Lower lobe of right lung (tissue), 2 donors: ENCODE measurements around the gene CBX5. TPM values are rescaled to one million over a fixed set of nuclear protein-coding genes. Genes with fewer than 3 reads are reported as not detected.
"Not testable (repeated sequence)": the region's sequence is repeated elsewhere in the genome, so short reads cannot be mapped to it uniquely, and the experiment has no call there.

Experiments
- ATAC-seq, 2 donors: fragments of 200-7000 bp; cut with Tn5 transposase; one replicate each; pipeline ENCODE4 v1.9.1; 2020 to 2022; ENCODE audit warnings: mild to moderate bottlenecking in 2 of 2, moderate library complexity in 2 of 2
- DNase-seq: peaks from one replicate; pipeline ENCODE4 v3.0.0-alpha.2; 2020
- H3K27ac ChIP-seq: fragments of 200-600 bp; one replicate; pipeline ENCODE4 v1.8.0; 2022
- H3K27me3 ChIP-seq: fragments of 200-600 bp; one replicate; pipeline ENCODE4 v1.8.0; 2022; ENCODE audit warnings: low read depth
- H3K36me3 ChIP-seq: fragments of 200-600 bp; one replicate; pipeline ENCODE4 v1.8.0; 2022; ENCODE audit warnings: mild to moderate bottlenecking
- H3K4me1 ChIP-seq: fragments of 200-600 bp; one replicate; pipeline ENCODE4 v1.8.0; 2022
- H3K4me3 ChIP-seq: fragments of 200-600 bp; one replicate; pipeline ENCODE4 v1.8.0; 2022; ENCODE audit warnings: mild to moderate bottlenecking
- H3K9me3 ChIP-seq: fragments of 200-600 bp; one replicate; pipeline ENCODE4 v1.8.0; 2022
- intact Hi-C: fragments of 100-400 bp; cut with DNase I; formaldehyde crosslinking; loops from one replicate; pipeline ENCODE4 v1.11.0; 2022
- total RNA-seq: library from RNA; stranded (reverse); fragmentation: NEBNext Ultra II Directional; extraction: Animal tissue kit (Norgen Biotek cat#: 25700); gene quantifications from one replicate; pipeline ENCODE4 v1.2.1, GENCODE V29; 2021
- TF ChIP-seq, protein P1 (sequence below): fragments of 200-600 bp; IDR thresholded peaks from one replicate; pipeline ENCODE4 v1.8.0; 2022; ENCODE audit warnings: antibody characterized with exemption, mild to moderate bottlenecking
- donor health status: DM: no; HTN: yes; CAD: no; lungs with severe emphysema.

The CBX5 gene
- total RNA-seq, 1 donor from 2014 or later, result 50.1 TPM

DNA sequence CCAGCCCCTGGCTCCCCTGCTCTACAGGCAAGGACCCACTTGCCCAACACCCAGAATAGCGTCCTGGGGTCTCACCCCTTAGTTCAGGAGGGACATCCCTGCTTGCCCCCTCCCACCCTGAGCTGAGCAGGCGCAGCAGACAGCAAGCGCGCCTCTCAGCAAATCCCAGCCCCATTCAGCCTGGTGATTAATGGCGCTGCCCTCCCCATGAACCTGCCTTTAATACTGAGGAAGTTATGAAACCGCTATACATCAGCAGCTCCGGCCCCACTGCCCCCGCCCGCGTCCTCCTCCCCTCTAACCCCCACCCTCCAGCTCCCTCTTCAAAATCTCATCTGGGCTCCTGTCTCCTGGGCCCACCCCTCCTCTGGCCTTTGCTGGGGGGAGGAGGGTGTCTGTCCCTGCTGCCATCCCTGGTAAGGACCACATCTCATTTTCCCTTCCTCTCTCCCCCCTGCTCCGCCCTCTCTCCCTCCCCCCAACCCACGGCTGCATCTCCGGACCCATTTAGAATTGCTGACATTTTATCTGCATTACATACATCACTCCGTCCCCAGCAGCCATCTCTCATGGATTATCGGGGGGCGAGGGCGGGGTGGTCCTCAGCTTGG lies 84.1 kb downstream of the CBX5 start:
- Histone ChIP-seq H3K36me3 (no peaks in the 10 kb centered on the region), H3K9me3 (no peaks in the 10 kb centered on the region), H3K27ac (no peak overlapping the region), H3K27me3 (peaks cover 40% of the 10 kb centered on the region), H3K4me1 (no peaks in the 10 kb centered on the region), H3K4me3 (no peak overlapping the region)
- peak; percentile 73 for DNase-seq
- TF ChIP-seq, protein P1, sequence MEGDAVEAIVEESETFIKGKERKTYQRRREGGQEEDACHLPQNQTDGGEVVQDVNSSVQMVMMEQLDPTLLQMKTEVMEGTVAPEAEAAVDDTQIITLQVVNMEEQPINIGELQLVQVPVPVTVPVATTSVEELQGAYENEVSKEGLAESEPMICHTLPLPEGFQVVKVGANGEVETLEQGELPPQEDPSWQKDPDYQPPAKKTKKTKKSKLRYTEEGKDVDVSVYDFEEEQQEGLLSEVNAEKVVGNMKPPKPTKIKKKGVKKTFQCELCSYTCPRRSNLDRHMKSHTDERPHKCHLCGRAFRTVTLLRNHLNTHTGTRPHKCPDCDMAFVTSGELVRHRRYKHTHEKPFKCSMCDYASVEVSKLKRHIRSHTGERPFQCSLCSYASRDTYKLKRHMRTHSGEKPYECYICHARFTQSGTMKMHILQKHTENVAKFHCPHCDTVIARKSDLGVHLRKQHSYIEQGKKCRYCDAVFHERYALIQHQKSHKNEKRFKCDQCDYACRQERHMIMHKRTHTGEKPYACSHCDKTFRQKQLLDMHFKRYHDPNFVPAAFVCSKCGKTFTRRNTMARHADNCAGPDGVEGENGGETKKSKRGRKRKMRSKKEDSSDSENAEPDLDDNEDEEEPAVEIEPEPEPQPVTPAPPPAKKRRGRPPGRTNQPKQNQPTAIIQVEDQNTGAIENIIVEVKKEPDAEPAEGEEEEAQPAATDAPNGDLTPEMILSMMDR, result no peak
- peak; percentile 52 to 53 for ATAC-seq
- intact Hi-C loops, result no loop called here

GRCh38 chr12:54195080-54195736 lies 84.7 kb downstream of the CBX5 start:
- TF ChIP-seq, protein P1, result no peak
- H3K27me3 ChIP-seq, result peaks cover 35% of the 10 kb centered on the region
- H3K27ac ChIP-seq, result no peak overlapping the region
- intact Hi-C loops, result no loop called here
- no peaks in the 10 kb centered on the region for H3K9me3 ChIP-seq
- no peak for ATAC-seq
- H3K4me3 ChIP-seq, result no peak overlapping the region
- H3K4me1 ChIP-seq, result no peaks in the 10 kb centered on the region
- no peak for DNase-seq
- no peaks in the 10 kb centered on the region for H3K36me3 ChIP-seq

DNA sequence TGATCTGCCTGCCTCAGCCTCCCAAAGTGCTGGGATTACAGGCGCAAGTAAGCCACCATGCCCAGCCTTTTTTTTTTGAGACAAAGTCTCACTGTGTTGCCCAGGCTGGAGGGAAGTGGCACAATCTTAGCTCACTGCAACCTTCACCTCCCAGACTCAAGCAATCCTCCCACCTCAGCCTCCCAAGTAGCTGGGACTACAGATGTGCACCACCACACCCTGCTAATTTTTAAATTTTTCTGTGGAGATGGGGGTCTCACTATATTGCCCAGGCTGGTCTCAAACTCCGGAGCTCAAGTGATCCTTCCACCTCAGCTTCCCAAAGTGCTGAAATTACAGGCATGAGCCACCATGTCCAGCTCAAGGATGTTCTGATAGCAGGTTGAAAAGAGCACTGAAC lies 85.3 kb downstream of the CBX5 start:
- H3K4me1 ChIP-seq, DNase-seq, H3K4me3 ChIP-seq, H3K9me3 ChIP-seq, H3K27ac ChIP-seq, ATAC-seq, intact Hi-C loops, H3K36me3 ChIP-seq: not testable (repeated sequence)
- H3K27me3 ChIP-seq, result peaks cover 34% of the 10 kb centered on the region

DNA sequence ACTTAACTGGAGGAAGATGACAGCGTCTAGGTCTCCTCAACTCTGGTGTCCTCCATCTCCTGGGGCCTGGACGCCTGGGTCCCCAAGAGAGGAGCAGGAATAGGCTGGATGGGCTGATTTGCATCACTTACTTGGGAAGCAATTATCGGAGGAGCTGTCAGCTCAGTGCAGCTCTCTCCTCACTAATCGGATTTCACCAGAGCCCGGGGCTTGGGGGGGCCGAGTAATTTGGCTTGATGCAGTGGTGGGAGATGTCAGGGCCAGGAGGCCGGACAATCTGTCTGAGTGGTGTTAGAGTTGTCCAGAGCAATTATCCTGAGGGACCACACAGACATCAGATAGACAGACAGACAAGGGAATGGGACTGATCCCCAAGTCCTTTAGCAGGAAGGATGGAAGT lies 86.5 kb downstream of the CBX5 start:
- TF ChIP-seq, protein P1, result no peak
- intact Hi-C loops, result no loop called here
- Histone ChIP-seq H3K9me3 (no peaks in the 10 kb centered on the region), H3K4me3 (no peak overlapping the region), H3K36me3 (no peaks in the 10 kb centered on the region), H3K27me3 (peaks cover 34% of the 10 kb centered on the region), H3K27ac (no peak overlapping the region), H3K4me1 (peaks cover under 1% of the 10 kb centered on the region)
- DNase-seq (no peak), ATAC-seq (no peak)

- no peak overlapping the region for H3K4me3 ChIP-seq
- H3K27ac ChIP-seq, result no peak overlapping the region
- H3K4me1 ChIP-seq, result peaks cover 8% of the 10 kb centered on the region
- peaks cover 22% of the 10 kb centered on the region for H3K27me3 ChIP-seq
- TF ChIP-seq, protein P1, result peak; percentile 81
- peak; percentile 81 for DNase-seq
- peak; percentile 61 to 79 for ATAC-seq
- intact Hi-C loops, result no loop called here
- peaks cover 2% of the 10 kb centered on the region for H3K36me3 ChIP-seq
- no peaks in the 10 kb centered on the region for H3K9me3 ChIP-seq
These were observed 88.3 kb downstream of the CBX5 start for GRCh38 chr12:54191550-54192022.

DNA sequence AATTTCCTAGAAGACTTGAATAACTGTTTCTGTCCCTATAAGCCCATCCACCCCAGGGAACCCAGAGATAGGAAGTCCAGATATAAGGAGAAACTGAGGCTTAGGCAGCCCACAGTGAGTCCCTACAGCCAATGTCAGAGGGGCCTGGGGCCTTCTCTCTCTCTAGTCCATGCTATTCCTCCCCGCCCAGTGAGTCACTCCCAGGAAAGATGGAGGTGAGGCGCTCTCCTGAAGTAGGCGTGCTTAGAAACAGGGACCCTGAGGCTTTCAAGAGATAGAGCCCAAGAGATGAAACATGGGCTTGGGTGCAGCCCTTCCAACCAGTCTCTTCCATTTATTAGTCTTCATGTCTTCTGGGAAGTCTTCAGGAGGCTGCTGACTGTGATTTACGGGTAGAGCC lies 88.8 kb downstream of the CBX5 start:
- peaks cover 22% of the 10 kb centered on the region for H3K27me3 ChIP-seq
- H3K4me3 ChIP-seq, result no peak overlapping the region
- H3K9me3 ChIP-seq, result no peaks in the 10 kb centered on the region
- intact Hi-C loops, result no loop called here
- DNase-seq (no peak), ATAC-seq (no peak)
- H3K36me3 ChIP-seq, result peaks cover 3% of the 10 kb centered on the region
- TF ChIP-seq, protein P1, result no peak
- H3K27ac ChIP-seq, result no peak overlapping the region
- H3K4me1 ChIP-seq, result peaks cover 8% of the 10 kb centered on the region
